ENCODE measurements around the gene GPANK1.

The GPANK1 gene

GRCh38 chr6:31642798-31643570, 21.8 kb downstream of the GPANK1 start:
- no peak for TF ChIP-seq CTCF (IDR thresholded peaks at IDR 0.05; ENCODE audit: low read depth, low read length)
- no peak for DNase-seq (ENCODE audit: extremely low read depth, low read depth)

GRCh38 chr6:31641370-31641769, 23.4 kb downstream of the GPANK1 start:
- TF ChIP-seq CTCF (IDR thresholded peaks at IDR 0.05; ENCODE audit: low read depth, low read length), result no peak
- DNase-seq (ENCODE audit: extremely low read depth, low read depth), result no peak

GRCh38 chr6:31640612-31641011, 24.2 kb downstream of the GPANK1 start:
- DNase-seq (ENCODE audit: extremely low read depth, low read depth), result no peak
- TF ChIP-seq CTCF (IDR thresholded peaks at IDR 0.05; ENCODE audit: low read depth, low read length), result no peak

GRCh38 chr6:31639449-31639861, 25.3 kb downstream of the GPANK1 start:
- no peak for DNase-seq (ENCODE audit: extremely low read depth, low read depth)
- TF ChIP-seq CTCF (IDR thresholded peaks at IDR 0.05; ENCODE audit: low read depth, low read length), result no peak

GRCh38 chr6:31639043-31639442, 25.8 kb downstream of the GPANK1 start:
- DNase-seq (ENCODE audit: extremely low read depth, low read depth), result no peak
- no peak for TF ChIP-seq CTCF (IDR thresholded peaks at IDR 0.05; ENCODE audit: low read depth, low read length)

GRCh38 chr6:31636698-31637596, 27.9 kb downstream of the GPANK1 start:
- no peak for DNase-seq (ENCODE audit: extremely low read depth, low read depth)
- no peak for TF ChIP-seq CTCF (IDR thresholded peaks at IDR 0.05; ENCODE audit: low read depth, low read length)
